Suprapubic skin (tissue), 4 donors: ENCODE measurements around the gene CD99L2. TPM values are rescaled to one million over a fixed set of nuclear protein-coding genes. Genes with fewer than 3 reads are reported as not detected.

Experiments
- DNase-seq, 2 donors: peaks; one replicate each; pipeline ENCODE4 v3.0.0-alpha.2; 2019; ENCODE audit warnings: low spot score in 2 of 2
- H3K27ac ChIP-seq: fragments of 200-600 bp; sonication (generic); one replicate; pipeline ENCODE4 v1.5.1; 2019
- H3K27me3 ChIP-seq: fragments of 200-600 bp; sonication (generic); one replicate; pipeline ENCODE4 v1.5.1; 2019
- H3K36me3 ChIP-seq: fragments of 200-600 bp; sonication (generic); one replicate; pipeline ENCODE4 v1.5.1; 2019
- H3K4me1 ChIP-seq: fragments of 200-600 bp; sonication (generic); one replicate; pipeline ENCODE4 v1.5.1; 2019
- H3K4me3 ChIP-seq: fragments of 200-600 bp; sonication (generic); one replicate; pipeline ENCODE4 v1.5.1; 2019; ENCODE audit warnings: mild to moderate bottlenecking
- H3K9me3 ChIP-seq: fragments of 200-600 bp; sonication (generic); one replicate; pipeline ENCODE4 v1.5.1; 2019
- CTCF ChIP-seq, 2 donors: fragments of 200-600 bp in 1 of 2; fragments of 450-650 bp in 1 of 2; sonication (generic) in 1 of 2; IDR thresholded peaks; one replicate each; pipeline ENCODE4 v1.5.1; 2016 to 2019; ENCODE audit warnings: antibody characterized with exemption in 2 of 2, mild to moderate bottlenecking in 1 of 2, moderate library complexity in 1 of 2
- EP300 ChIP-seq: sonication (generic); formaldehyde crosslinking; IDR thresholded peaks from one replicate; pipeline ENCODE4 v1.6.1; 2017; ENCODE audit warnings: antibody characterized with exemption
- POLR2A ChIP-seq, 2 donors: fragments of 450-650 bp; IDR thresholded peaks; one replicate each; pipeline ENCODE4 v1.6.1; 2017; ENCODE audit warnings: antibody characterized with exemption in 2 of 2, mild to moderate bottlenecking in 2 of 2, moderate library complexity in 2 of 2
- POLR2AphosphoS5 ChIP-seq, 3 donors: sonication (generic); formaldehyde crosslinking; IDR thresholded peaks; one replicate each; pipeline ENCODE4 v1.6.1; 2017; ENCODE audit warnings: antibody characterized with exemption in 3 of 3
- WGBS: methylation state at CpG from one replicate; pipeline ENCODE4 v1.1.5; 2018; 5-methylcytosine and 5-hydroxymethylcytosine counted together
- total RNA-seq, 4 donors: library from RNA; depleted of rRNA; stranded (reverse); fragments of >200 nt; gene quantifications; one replicate each; pipeline ENCODE4 v1.1.0, GENCODE V29; 2016

Gene CD99L2
- total RNA-seq, 4 donors from 2014 or later, result 12.6 to 24.5 (median 18.7) TPM

- DNase-seq, result no peak
- Histone ChIP-seq H3K4me3 (no peak overlapping the region), H3K27me3 (no peaks in the 10 kb centered on the region), H3K27ac (no peak overlapping the region), H3K4me1 (peaks cover under 1% of the 10 kb centered on the region), H3K36me3 (peaks cover 6% of the 10 kb centered on the region), H3K9me3 (no peaks in the 10 kb centered on the region)
- WGBS, result 84% methylated on average over 18 of the region's 18 CpGs
- TF ChIP-seq POLR2AphosphoS5 (IDR thresholded peaks at IDR 0.05), result no peak
- TF ChIP-seq CTCF (IDR thresholded peaks at IDR 0.05), result no peak
- no peak for TF ChIP-seq POLR2A (IDR thresholded peaks at IDR 0.05)
- no peak for TF ChIP-seq EP300
These were observed 121.0 kb downstream of the CD99L2 start for GRCh38 chrX:150777328-150777992.

- Histone ChIP-seq H3K4me3 (no peak overlapping the region), H3K27me3 (no peaks in the 10 kb centered on the region), H3K36me3 (peaks cover 6% of the 10 kb centered on the region), H3K27ac (no peak overlapping the region), H3K9me3 (no peaks in the 10 kb centered on the region), H3K4me1 (peaks cover 7% of the 10 kb centered on the region)
- TF ChIP-seq POLR2A (IDR thresholded peaks at IDR 0.05), result no peak
- TF ChIP-seq POLR2AphosphoS5 (IDR thresholded peaks at IDR 0.05), result no peak
- TF ChIP-seq EP300, result no peak
- no peak for TF ChIP-seq CTCF (IDR thresholded peaks at IDR 0.05)
- no peak for DNase-seq
- WGBS, result 80% methylated on average over 9 of the region's 18 CpGs
These were observed 122.7 kb downstream of the CD99L2 start for GRCh38 chrX:150775569-150776350.

GRCh38 chrX:150774798-150775568 is 123.5 kb downstream of the CD99L2 start:
- Histone ChIP-seq H3K4me1 (peaks cover 7% of the 10 kb centered on the region), H3K27me3 (no peaks in the 10 kb centered on the region), H3K4me3 (no peak overlapping the region), H3K9me3 (no peaks in the 10 kb centered on the region), H3K36me3 (peaks cover 6% of the 10 kb centered on the region), H3K27ac (no peak overlapping the region)
- TF ChIP-seq POLR2AphosphoS5 (IDR thresholded peaks at IDR 0.05) (no peak), CTCF (IDR thresholded peaks at IDR 0.05) (no peak), EP300 (no peak), POLR2A (IDR thresholded peaks at IDR 0.05) (no peak)
- WGBS, result 88% methylated on average over 14 of the region's 14 CpGs
- DNase-seq, result no peak

GRCh38 chrX:150773634-150774033 is 124.8 kb downstream of the CD99L2 start:
- no peak for DNase-seq
- Histone ChIP-seq H3K4me3 (no peak overlapping the region), H3K27me3 (no peaks in the 10 kb centered on the region), H3K36me3 (peaks cover 6% of the 10 kb centered on the region), H3K9me3 (no peaks in the 10 kb centered on the region), H3K4me1 (peaks cover 11% of the 10 kb centered on the region), H3K27ac (no peak overlapping the region)
- WGBS, result 78% methylated on average over 4 of the region's 4 CpGs
- TF ChIP-seq CTCF (IDR thresholded peaks at IDR 0.05) (no peak), EP300 (no peak), POLR2AphosphoS5 (IDR thresholded peaks at IDR 0.05) (no peak), POLR2A (IDR thresholded peaks at IDR 0.05) (no peak)

GRCh38 chrX:150773117-150773516 is 125.4 kb downstream of the CD99L2 start:
- no peak for TF ChIP-seq POLR2A (IDR thresholded peaks at IDR 0.05)
- TF ChIP-seq CTCF (IDR thresholded peaks at IDR 0.05), result no peak
- TF ChIP-seq EP300, result no peak
- TF ChIP-seq POLR2AphosphoS5 (IDR thresholded peaks at IDR 0.05), result no peak
- no peaks in the 10 kb centered on the region for H3K9me3 ChIP-seq
- WGBS, result 91% methylated on average over 8 of the region's 8 CpGs
- H3K4me3 ChIP-seq, result no peak overlapping the region
- H3K36me3 ChIP-seq, result peaks cover 6% of the 10 kb centered on the region
- H3K27ac ChIP-seq, result no peak overlapping the region
- DNase-seq, result no peak
- peaks cover 11% of the 10 kb centered on the region for H3K4me1 ChIP-seq
- H3K27me3 ChIP-seq, result no peaks in the 10 kb centered on the region
